Natural killer cell treated with Interleukin-12 subunit alpha and Interleukin-12 subunit beta and Interleukin-15 and Interleukin-18, amount 100 ng/mL, for 72 hours (primary cell): ENCODE data around the gene SRSF3. TPM values are rescaled to one million over a fixed set of nuclear protein-coding genes. Genes with fewer than 3 reads are reported as not detected.
"Not testable (repeated sequence)": the region's sequence is repeated elsewhere in the genome, so short reads cannot be mapped to it uniquely, and the experiment has no call there.

Source experiments
- ATAC-seq, 2 donors: fragments of 150-1000 bp; cut with Tn5 transposase in 1 of 2; sonication (Bioruptor Pico), chemical (Tn5 transposase) in 1 of 2; 2 replicates each; pipeline ENCODE4 v1.10.0; 2021
- DNase-seq: peaks from one replicate; pipeline ENCODE4 v3.0.0; 2022; ENCODE audit warnings: low spot score
- H3K27ac Mint-ChIP-seq, 2 donors: 1 replicate in 1 of 2; 2 replicates in 1 of 2; pipeline ENCODE4 v1.8.0; 2022; ENCODE audit warnings: mixed read lengths in 2 of 2, mild to moderate bottlenecking in 1 of 2, moderate library complexity in 1 of 2
- H3K27me3 Mint-ChIP-seq, 2 donors: 1 replicate in 1 of 2; 2 replicates in 1 of 2; pipeline ENCODE4 v1.8.0; 2022; ENCODE audit warnings: mixed read lengths in 2 of 2
- H3K36me3 Mint-ChIP-seq: one replicate; pipeline ENCODE4 v1.8.0; 2022; ENCODE audit warnings: mixed read lengths
- H3K4me1 Mint-ChIP-seq, 2 donors: 1 replicate in 1 of 2; 2 replicates in 1 of 2; pipeline ENCODE4 v1.8.0; 2022; ENCODE audit warnings: low read depth in 2 of 2, mixed read lengths in 2 of 2, mild to moderate bottlenecking in 1 of 2
- H3K4me3 Mint-ChIP-seq: one replicate; pipeline ENCODE4 v1.8.0; 2022; ENCODE audit warnings: mixed read lengths
- H3K9me3 Mint-ChIP-seq: 2 replicates; pipeline ENCODE4 v1.8.0; 2022; ENCODE audit warnings: mixed read lengths
- total RNA-seq, 2 donors: library from RNA; stranded (reverse); gene quantifications; one replicate each; pipeline ENCODE4 v1.2.3, GENCODE V29; 2022

The SRSF3 gene
- total RNA-seq, 2 donors from 2014 or later, result 455 to 498 TPM

- DNase-seq (no peak), ATAC-seq (no peak)
- H3K27me3 Mint-ChIP-seq, result no peaks in the 10 kb centered on the region
- no peaks in the 10 kb centered on the region for H3K9me3 Mint-ChIP-seq
- H3K4me1 Mint-ChIP-seq, result peaks cover 52 to 71% of the 10 kb centered on the region in 2 donors
- peak overlapping the region; percentile 57 to 65 for H3K27ac Mint-ChIP-seq
- H3K4me3 Mint-ChIP-seq, result no peak overlapping the region
- H3K36me3 Mint-ChIP-seq, result peaks cover 55% of the 10 kb centered on the region
These were observed 10.2 kb downstream of the SRSF3 start for GRCh38 chr6:36604090-36605060.

- no peak overlapping the region for H3K4me3 Mint-ChIP-seq
- peaks cover 50 to 70% of the 10 kb centered on the region in 2 donors for H3K4me1 Mint-ChIP-seq
- H3K27me3 Mint-ChIP-seq, result no peaks in the 10 kb centered on the region
- H3K9me3 Mint-ChIP-seq, result no peaks in the 10 kb centered on the region
- DNase-seq, result no peak
- no peak for ATAC-seq
- peak overlapping the region; percentile 57 to 65 for H3K27ac Mint-ChIP-seq
- peaks cover 53% of the 10 kb centered on the region for H3K36me3 Mint-ChIP-seq
These were observed 11.0 kb downstream of the SRSF3 start for GRCh38 chr6:36605143-36605542.

GRCh38 chr6:36605560-36606391 is 11.6 kb downstream of the SRSF3 start:
- ATAC-seq (no peak), DNase-seq (no peak)
- Mint-ChIP-seq H3K4me1 (peaks cover 48 to 66% of the 10 kb centered on the region in 2 donors), H3K27me3 (no peaks in the 10 kb centered on the region), H3K4me3 (no peak overlapping the region), H3K27ac (peak overlapping the region; percentile 57 to 65), H3K9me3 (no peaks in the 10 kb centered on the region), H3K36me3 (peaks cover 50% of the 10 kb centered on the region)

- not testable (repeated sequence) for ATAC-seq, H3K9me3 Mint-ChIP-seq, H3K4me3 Mint-ChIP-seq, DNase-seq, H3K27me3 Mint-ChIP-seq
- H3K36me3 Mint-ChIP-seq, result peaks cover 47% of the 10 kb centered on the region
- H3K4me1 Mint-ChIP-seq, result peaks cover 53 to 60% of the 10 kb centered on the region in 2 donors
- H3K27ac Mint-ChIP-seq, result peak overlapping the region; percentile 33 to 70
These were observed 13.1 kb downstream of the SRSF3 start for GRCh38 chr6:36607305-36607682.

GRCh38 chr6:36607683-36608386 is 13.7 kb downstream of the SRSF3 start:
- Mint-ChIP-seq H3K27ac (peak overlapping the region; percentile 33 to 70), H3K27me3 (no peaks in the 10 kb centered on the region), H3K9me3 (no peaks in the 10 kb centered on the region), H3K4me1 (peaks cover 53 to 56% of the 10 kb centered on the region in 2 donors), H3K4me3 (no peak overlapping the region), H3K36me3 (peaks cover 47% of the 10 kb centered on the region)
- no peak for DNase-seq
- ATAC-seq, result no peak

- peaks cover 36% of the 10 kb centered on the region for H3K36me3 Mint-ChIP-seq
- DNase-seq (no peak), ATAC-seq (no peak)
- H3K9me3 Mint-ChIP-seq, result no peaks in the 10 kb centered on the region
- H3K4me1 Mint-ChIP-seq, result peaks cover 46 to 52% of the 10 kb centered on the region in 2 donors
- peak overlapping the region; percentile 33 to 70 for H3K27ac Mint-ChIP-seq
- H3K27me3 Mint-ChIP-seq, result no peaks in the 10 kb centered on the region
- H3K4me3 Mint-ChIP-seq, result no peak overlapping the region
These were observed 14.8 kb downstream of the SRSF3 start for GRCh38 chr6:36608788-36609563.

- Mint-ChIP-seq H3K4me3 (no peak overlapping the region), H3K27me3 (no peaks in the 10 kb centered on the region), H3K9me3 (no peaks in the 10 kb centered on the region), H3K4me1 (peaks cover 40 to 49% of the 10 kb centered on the region in 2 donors), H3K36me3 (peaks cover 31% of the 10 kb centered on the region), H3K27ac (peak overlapping the region; percentile 33 to 70)
- ATAC-seq, result no peak
- no peak for DNase-seq
These were observed 15.4 kb downstream of the SRSF3 start for GRCh38 chr6:36609582-36609981.

- peaks cover 26% of the 10 kb centered on the region for H3K36me3 Mint-ChIP-seq
- no peaks in the 10 kb centered on the region for H3K27me3 Mint-ChIP-seq
- H3K4me1 Mint-ChIP-seq, result peaks cover 35 to 48% of the 10 kb centered on the region in 2 donors
- DNase-seq (no peak), ATAC-seq (no peak)
- no peak overlapping the region for H3K4me3 Mint-ChIP-seq
- peak overlapping the region; percentile 56 to 70 for H3K27ac Mint-ChIP-seq
- H3K9me3 Mint-ChIP-seq, result no peaks in the 10 kb centered on the region
These were observed 16.1 kb downstream of the SRSF3 start for GRCh38 chr6:36610041-36610955.

- no peaks in the 10 kb centered on the region for H3K27me3 Mint-ChIP-seq
- H3K36me3 Mint-ChIP-seq, result peaks cover 20% of the 10 kb centered on the region
- DNase-seq (no peak), ATAC-seq (no peak)
- H3K4me1 Mint-ChIP-seq, result peaks cover 32 to 45% of the 10 kb centered on the region in 2 donors
- peak overlapping the region; percentile 53 to 56 for H3K27ac Mint-ChIP-seq
- H3K4me3 Mint-ChIP-seq, result no peak overlapping the region
- no peaks in the 10 kb centered on the region for H3K9me3 Mint-ChIP-seq
These were observed 16.8 kb downstream of the SRSF3 start for GRCh38 chr6:36610956-36611336.

GRCh38 chr6:36611679-36612078 is 17.5 kb downstream of the SRSF3 start:
- Mint-ChIP-seq H3K36me3 (peaks cover 20% of the 10 kb centered on the region), H3K27ac (peak overlapping the region; percentile 11 to 53), H3K4me1 (peaks cover 31 to 44% of the 10 kb centered on the region in 2 donors)
- not testable (repeated sequence) for ATAC-seq, H3K27me3 Mint-ChIP-seq, H3K9me3 Mint-ChIP-seq, H3K4me3 Mint-ChIP-seq, DNase-seq

- Mint-ChIP-seq H3K9me3 (no peaks in the 10 kb centered on the region), H3K4me3 (no peak overlapping the region), H3K27me3 (no peaks in the 10 kb centered on the region), H3K27ac (peak overlapping the region in 1 of 2 donors; percentile 53), H3K4me1 (peaks cover 31 to 46% of the 10 kb centered on the region in 2 donors), H3K36me3 (peaks cover 20% of the 10 kb centered on the region)
- ATAC-seq, result no peak
- no peak for DNase-seq
These were observed 18.0 kb downstream of the SRSF3 start for GRCh38 chr6:36612101-36612625.
